Adrenal gland (tissue), 5 donors: ENCODE data around the gene GUK1.

ENCODE experiments used
- POLR2A ChIP-seq, 2 donors: fragments of 450-650 bp; IDR thresholded peaks; one replicate each; pipeline ENCODE4 v1.6.1; 2017; ENCODE audit warnings: antibody characterized with exemption in 2 of 2, mild to moderate bottlenecking in 2 of 2, moderate library complexity in 1 of 2
- TF ChIP-seq, protein P1 (sequence below), 6 experiments: fragments of 450-650 bp in 4 of 6; fragments of 200-600 bp in 2 of 6; sonication (generic) in 1 of 6; IDR thresholded peaks; 1 replicate in 5 of 6; 2 replicates in 1 of 6; pipeline versions ENCODE4 v1.5.1 to v1.8.0; 2016 to 2021; ENCODE audit warnings: antibody characterized with exemption in 6 of 6, mild to moderate bottlenecking in 2 of 6, moderate library complexity in 1 of 6
- donor health status: DM: no; HTN: no; CAD: no.

DNA sequence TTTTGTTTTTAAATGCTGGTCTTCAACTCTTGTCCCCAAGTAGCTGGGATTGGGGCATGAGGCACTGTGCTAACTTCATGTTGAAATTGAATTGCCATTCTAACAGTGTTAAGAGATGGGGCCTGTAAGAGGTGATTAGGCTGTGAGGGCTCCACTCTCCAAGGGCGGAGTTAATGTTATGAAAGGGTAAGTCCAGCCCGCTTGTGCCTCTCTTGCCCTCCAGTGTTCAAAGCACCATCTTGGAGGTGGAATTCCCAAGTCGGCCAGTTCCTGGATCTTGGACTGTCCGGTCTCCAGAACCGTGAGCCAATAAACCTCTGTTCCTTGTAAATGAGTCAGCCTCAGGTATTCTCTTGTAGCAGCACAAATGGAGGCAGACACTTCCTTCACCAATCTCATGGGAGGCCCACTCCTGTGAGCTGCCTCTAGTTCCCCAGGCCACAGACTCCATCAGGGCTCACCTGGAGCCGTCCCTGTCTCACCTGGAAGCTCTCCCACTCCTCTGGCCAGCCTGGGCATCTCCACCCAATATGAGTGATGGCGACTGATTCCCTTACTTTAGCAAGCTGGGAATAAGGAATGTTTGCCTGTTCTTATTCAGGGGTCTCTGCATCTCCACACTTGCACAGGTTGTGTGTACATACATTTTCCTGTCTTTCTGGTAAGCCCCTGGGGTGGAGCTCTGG is 41.0 kb downstream of the GUK1 start:
- TF ChIP-seq, protein P1, sequence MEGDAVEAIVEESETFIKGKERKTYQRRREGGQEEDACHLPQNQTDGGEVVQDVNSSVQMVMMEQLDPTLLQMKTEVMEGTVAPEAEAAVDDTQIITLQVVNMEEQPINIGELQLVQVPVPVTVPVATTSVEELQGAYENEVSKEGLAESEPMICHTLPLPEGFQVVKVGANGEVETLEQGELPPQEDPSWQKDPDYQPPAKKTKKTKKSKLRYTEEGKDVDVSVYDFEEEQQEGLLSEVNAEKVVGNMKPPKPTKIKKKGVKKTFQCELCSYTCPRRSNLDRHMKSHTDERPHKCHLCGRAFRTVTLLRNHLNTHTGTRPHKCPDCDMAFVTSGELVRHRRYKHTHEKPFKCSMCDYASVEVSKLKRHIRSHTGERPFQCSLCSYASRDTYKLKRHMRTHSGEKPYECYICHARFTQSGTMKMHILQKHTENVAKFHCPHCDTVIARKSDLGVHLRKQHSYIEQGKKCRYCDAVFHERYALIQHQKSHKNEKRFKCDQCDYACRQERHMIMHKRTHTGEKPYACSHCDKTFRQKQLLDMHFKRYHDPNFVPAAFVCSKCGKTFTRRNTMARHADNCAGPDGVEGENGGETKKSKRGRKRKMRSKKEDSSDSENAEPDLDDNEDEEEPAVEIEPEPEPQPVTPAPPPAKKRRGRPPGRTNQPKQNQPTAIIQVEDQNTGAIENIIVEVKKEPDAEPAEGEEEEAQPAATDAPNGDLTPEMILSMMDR (IDR thresholded peaks at IDR 0.05): no peak
- no peak for TF ChIP-seq POLR2A (IDR thresholded peaks at IDR 0.05)
